GM12892 (cell line): ENCODE measurements around the gene BORCS6.

Experiments
- POLR2A ChIP-seq: IDR thresholded peaks from 2 replicates; pipeline ENCODE4 v1.6.1; 2011; ENCODE audit warnings: low read depth, low read length, control low read depth
- POLR2AphosphoS5 ChIP-seq: IDR thresholded peaks from 2 replicates; pipeline ENCODE4 v1.6.1; 2011; ENCODE audit warnings: low read depth, low read length, control low read depth
- TAF1 ChIP-seq: IDR thresholded peaks from 2 replicates; pipeline ENCODE4 v1.6.1; 2011; ENCODE audit warnings: low read depth, mild to moderate bottlenecking, control low read depth, low read length, borderline replicate concordance

GRCh38 chr17:8167526-8167925 is 22.5 kb downstream of the BORCS6 start:
- TF ChIP-seq POLR2A, result no peak
- TF ChIP-seq POLR2AphosphoS5, result no peak
- TF ChIP-seq TAF1, result no peak
